Inflammatory macrophage treated with lipopolysaccharide for 4 hours (primary cell): ENCODE measurements around the gene TUBB6.

ENCODE experiments used
- DNase-seq: peaks from one replicate; pipeline ENCODE4 v3.0.0-alpha.2; 2020

The TUBB6 gene

DNA sequence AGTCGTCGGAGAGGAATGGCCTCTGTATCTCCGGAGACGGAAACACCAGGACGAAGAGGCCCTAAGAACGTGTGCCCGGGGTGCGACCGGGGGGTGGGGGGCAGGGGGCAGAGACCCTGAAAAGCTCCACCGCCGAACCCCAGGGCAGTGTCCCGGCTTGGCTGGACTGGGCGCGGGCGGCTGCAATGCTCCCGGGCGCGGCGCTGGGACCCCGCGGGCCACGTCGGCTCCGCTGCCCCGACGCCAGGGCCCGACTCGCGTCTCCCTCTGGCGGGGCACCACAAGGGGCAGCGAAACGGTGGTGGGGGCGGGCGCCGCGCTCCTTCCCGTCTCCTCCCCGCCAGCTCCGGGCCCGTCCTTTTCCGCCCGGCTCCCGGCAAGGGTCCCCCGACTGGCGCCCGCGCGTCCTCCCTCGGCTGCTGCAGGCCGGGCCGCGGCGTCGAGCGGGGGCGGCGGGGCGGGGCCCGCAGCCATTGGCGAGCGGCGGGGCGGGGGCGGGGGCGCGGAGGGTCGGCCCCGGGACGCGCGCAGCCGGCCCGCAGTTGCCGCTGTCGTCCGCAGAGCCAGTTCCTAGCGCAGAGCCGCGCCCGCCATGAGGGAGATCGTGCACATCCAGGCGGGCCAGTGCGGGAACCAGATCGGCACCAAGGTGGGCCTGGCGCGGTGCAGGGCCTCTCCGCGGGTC lies at the start of gene TUBB6:
Gene TUBB6, plus strand, starts transcription at position 541 of the 685 bp plus-strand sequence. Its CDS starts 52 bp downstream, at position 593.
- DNase-seq, result peak; percentile 87

DNA sequence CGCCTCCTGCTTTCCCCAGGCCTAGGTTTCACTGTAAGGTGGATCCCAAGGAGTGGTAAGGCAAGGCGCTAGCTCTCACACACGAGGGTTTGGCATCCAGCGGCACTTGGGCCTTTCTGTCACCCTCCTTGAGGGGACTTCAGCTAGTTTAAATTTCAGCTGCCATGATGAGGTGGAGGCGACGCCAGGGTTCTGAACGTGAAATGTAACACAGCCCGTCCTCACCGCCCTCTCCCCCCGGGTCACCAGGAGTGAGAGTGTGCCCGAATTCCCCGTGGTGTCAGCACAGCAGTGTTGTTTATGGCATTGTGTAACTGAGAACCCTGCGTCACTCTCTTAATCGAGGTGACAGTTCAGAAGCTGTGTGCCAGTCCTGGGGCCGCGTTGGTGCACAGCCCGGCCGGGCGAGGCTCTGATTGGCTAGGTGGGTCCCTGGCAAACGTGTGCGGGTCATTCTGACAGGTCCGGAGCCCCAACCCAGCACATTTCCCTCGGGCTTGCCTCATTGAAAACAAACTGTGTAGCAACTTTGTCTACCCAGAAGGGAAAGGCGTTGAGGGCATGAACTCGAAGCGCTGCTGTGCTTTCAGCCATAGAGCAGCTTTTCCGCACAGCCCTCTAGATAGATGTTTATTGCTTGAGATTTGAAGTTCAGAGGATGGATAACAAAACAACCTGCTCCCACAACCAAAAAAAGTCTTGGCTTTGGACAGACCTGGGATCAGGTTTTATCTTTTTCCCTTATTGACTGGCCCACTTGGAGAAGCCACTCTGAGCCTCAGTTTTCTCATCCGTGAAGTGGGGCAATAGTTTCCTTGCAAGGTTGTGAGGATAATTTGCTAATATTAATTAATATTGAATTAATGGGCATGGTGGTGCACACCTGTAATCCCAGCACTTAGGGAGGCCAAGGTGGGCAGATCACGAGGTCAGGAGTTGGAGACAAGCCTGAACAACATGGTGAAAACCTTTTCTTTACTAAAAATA lies 49.0 kb upstream of the TUBB6 start:
- DNase-seq, result no peak

DNA sequence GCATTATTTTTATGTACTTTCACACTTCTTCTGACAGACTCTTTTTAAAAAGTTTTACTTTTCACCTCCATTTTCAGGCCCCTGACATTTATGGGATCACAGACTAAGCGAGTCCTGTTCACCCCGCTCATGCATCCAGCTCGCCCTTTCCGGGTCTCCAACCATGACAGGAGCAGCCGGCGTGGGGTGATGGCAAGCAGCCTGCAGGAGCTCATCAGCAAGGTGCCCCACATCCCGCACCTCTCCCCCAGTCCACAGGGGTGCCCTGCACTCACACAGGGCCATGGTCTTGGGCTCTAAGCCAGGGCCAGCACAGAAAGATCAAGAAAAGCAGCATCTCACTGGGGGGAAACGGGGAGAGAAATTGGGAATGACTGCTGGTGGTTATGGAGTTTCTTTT lies 45.3 kb upstream of the TUBB6 start:
- no peak for DNase-seq

DNA sequence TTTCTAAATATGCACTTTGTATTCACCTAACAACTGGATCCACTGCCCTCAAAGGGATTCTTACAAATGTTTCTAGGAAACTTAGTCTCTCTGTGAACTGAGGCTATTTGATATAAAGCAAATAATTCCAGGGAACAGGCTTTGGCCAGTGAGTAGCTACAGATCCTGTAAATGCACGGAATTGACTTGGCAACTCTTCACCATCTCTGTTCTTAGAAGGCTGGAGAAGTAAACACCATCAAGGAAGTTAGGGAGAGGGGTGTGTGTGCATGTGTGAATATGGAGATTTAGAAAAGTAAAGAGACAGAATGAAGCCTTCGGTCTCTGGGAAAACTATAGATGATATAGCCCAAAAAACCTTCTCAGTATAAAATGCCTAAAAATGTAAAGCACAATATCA lies 43.2 kb upstream of the TUBB6 start:
- no peak for DNase-seq

DNA sequence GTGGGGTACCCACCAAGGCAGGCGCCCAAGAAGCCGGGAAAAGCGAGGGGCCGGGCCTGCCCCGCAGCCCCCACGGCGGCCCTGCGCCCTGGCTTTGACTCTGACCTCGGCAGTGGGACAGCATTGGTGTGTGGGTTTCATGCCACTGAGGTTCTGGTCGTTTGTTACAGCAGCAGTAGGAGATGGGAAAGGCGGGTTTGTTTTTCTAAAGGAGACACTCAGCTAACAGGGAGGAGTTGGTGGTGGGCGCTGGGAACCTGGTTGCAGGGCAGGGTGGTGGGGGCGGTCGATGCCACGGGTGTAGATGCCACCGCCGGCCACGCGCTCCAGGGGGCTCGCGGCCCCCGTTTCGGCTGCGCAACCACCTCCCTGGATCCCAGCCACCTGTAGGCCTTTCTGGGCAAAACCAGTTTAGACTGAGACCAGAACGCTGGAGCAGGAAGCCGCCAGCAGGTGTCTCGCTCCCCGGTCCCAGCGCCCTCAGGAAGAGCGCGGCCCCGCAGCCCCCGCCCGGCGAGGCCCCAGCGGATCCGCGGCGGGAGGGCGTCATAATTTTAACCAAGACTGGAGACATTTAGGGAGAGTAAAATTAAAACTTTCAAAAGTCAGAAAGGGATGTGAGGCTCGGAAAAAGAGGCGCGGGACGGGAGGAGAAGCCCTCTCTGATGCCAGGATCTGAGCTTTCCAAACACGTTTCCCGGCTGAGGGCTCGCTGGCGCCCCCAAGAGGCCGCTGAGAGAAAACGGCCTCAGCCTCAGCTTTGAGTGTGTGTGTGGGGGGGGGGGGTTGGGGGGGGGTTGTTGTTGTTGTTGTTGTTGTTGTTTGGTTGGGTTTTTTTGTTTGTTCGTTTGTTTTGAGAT lies 36.4 kb upstream of the TUBB6 start:
- peak; percentile 57 for DNase-seq

DNA sequence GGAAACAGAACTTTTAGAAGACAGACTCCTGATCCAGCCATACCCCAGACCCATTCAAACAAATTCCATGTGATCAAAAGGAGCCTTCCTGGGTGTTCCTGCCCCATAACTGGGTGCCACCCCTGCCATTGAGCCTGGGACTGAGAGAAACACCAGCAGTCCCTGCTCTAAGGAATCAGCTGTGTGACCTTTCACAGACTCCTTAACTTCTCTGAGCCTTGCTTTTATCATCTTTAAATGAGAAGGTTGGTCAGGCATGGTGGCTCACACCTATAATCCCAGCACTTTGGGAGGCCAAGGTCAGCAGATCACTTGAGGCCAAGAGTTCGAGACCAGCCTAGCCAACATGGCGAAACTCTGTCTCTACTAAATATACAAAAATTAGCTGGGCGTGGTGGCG lies 33.2 kb upstream of the TUBB6 start:
- no peak for DNase-seq

DNA sequence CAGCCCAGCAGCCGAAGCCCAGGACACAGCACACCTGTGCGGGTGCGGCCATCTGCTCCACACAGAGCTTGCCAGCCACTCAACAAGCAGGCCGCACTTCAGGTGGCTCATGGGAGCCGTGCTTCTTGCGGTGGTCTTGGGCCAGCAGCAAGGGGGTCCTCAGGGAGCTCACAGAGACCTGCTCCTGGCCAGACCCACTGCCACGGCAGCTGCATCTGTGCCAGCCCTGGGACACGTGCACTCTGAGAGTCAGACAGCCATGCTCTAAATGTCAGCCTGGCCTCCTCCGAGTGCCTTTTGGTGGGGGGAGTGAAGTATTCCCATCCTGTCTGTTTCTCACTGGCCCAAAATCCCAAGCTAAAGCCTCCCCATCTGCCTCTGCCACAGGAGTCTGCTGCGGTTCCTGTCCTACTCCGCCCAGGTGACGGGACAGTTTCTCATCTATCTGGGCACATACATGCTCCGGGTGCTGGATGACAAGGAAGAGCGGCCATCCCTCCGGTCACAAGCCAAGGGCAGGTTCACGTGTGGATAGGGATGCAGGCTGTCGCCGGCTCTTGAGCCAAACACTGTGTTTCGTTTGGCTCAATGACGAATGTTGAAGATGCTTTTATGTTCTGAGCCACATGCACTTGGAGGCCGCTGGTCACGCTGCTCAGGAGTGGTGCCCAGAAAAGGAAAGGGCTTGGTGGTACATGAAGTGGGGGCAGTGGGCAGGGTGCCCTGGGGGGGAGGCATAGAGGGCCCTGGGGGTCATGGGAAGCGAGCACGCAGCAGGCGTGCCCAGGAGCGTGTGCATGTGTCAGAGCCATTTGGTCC lies 31.1 kb upstream of the TUBB6 start:
- DNase-seq, result no peak

DNA sequence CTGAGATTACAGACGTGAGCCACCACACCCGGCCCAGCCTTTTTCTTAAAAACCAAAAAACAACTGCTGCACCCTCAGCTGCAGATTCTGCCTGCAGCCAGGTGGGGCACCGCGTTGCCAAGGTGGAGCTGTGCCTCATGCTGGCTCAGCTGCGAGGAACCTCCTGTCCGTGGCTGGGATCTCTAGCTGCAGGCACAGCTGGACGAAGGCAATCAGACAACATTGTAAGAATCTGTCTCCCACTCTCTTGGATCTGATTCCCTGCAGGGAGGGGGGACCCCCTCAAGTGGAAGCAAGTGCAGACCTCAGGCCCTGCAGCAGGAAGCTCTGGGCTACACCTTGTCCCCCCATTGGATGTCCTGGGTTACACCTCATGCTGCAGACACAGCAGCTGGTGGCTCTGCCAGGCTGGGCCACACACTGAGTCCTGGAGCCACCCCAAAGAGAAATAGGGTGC lies 29.8 kb upstream of the TUBB6 start:
- no peak for DNase-seq

DNA sequence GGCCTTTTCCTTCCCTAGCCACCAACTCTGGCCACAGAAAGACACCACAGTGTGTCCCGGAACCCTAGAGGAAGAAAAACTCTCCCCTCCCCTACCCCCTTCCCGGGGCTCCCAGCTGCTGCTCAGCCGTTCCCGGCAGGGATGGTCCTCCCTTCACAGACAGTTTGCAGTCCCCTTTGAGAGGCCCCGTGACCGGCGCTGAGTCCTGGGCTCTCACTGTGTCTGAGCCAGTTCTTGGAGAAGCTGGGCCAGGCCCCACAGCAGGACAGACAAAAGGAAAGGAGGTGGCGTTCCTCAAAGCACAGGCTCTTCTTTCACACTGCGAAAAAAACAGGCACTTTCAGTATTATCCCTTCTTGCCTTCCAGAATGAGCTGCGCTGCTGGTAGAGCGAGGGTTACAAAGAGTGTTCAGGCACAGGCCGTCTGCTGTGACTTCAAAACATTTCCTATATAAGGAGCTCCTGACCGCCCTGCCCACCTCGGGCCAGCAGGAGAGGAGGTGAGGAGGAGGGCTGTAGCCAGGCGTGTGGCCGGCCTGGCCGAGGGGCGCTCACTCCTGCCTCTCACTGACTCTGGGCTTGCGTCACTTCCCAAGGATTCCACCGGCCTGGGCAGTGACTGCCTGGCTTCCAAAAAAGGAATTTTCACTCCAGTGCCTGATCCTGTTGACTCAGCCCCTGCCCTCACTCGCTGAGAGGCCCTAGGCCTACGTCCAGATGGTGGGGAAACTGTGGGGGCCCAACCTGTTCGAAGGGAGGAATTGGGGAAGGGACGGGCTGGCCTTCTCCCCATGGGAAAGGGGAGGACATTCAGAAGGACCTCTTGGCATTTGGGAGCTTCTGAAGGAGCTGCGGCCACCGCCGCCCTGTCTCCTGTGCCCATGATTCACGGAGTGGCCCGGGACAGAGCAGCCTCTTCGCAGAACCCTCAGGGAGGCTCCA lies 29.0 kb upstream of the TUBB6 start:
- DNase-seq, result no peak

DNA sequence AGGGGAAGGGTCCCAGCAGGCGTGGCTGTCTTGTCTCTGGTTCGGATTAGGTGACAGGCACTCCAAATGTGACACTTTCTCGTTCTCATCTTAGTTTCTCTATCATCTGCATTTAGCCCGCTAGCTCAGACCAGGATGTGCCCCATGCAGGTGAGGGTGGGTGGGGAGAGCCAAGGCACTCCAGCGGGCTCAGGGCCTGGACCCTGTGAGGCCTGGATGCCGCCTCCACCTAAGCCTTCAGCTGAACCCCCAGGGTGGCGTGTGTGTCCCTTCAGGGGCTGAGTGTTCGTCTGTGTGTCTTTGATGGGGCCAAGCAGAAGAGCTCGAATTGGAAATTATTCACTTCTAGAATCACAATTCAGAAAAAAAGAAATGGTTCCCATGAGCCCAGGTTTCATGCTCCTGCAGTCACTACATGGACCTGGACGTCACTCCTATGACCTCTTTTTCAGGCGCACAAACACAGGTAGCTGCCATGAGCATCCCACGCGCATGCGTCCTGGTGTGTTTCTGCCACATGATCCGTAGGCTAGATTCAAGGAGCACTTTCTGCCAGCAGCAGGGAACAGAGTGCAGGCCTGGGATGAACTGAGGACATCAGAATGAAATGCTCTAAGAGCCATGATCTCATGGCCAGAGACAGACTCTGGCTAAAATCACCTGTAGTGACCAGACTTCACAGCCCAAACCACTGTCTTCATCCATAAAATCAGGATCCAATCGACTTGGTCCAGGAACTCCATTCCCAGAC lies 28.1 kb upstream of the TUBB6 start:
- DNase-seq, result no peak

DNA sequence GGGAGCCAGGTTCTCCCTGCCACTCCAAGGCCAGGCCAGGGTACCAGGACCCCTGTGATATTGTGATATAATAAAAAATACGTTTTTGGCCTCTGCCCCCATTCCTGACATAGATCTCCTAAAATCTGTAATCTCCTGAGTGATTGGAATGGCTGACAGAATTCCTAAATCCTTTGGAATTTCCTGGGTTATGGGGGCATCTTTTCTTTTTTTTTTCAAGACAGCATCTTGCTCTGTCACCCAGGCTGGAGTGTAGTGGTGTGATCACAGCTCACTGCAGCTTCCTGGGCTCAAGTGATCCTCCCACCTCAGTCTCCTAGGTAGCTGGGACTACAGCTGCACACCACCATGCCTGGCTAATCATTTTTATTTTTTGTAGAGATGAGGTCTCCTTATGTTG lies 26.2 kb upstream of the TUBB6 start:
- DNase-seq, result no peak

DNA sequence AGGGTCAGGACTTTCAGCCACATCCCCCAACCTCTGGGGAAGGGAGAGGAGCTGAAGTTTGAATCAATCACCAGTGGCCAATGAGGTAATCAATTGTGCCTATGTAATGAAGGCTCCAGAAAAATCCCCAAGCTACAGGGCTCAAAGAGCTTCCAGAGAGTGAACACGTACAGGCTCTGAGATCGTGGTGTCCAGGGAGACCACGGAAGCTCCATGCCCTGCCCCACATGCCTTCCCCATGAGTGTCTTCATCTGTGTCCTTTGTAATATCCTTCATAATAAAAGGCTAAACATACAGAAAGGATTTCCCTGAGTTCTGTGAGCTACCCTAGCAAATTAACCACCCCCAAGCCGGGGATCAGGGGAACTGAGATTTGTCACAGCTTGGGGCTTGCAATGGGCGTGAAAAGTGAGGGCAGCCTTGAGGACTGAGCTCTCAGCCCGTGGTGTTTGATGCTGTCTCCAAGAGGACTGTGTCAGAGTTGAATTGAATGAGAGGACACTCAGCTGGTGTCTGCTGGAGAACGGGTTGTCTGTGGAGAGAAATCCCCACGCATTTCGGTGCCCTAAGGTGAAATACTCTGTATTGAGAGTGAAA lies 25.5 kb upstream of the TUBB6 start:
- no peak for DNase-seq

DNA sequence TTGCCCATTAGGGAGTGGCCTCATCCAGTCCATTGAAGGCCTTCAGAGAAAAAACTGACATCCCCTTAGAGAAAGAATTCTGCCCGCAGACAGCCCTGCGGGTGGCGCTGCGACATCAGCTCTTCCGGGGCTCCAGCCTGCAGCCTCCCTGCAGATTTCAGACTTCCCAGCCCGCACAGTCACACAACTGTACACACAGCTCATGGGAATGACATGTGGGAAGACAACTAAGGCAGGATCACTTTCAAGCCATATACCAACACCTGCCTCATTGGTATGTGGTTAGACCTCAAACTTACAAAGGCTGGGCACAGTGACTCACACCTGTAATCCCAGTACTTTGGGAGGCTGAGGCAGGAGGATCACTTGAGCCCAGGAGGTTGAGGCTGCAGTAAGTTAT lies 24.8 kb upstream of the TUBB6 start:
- DNase-seq, result no peak

DNA sequence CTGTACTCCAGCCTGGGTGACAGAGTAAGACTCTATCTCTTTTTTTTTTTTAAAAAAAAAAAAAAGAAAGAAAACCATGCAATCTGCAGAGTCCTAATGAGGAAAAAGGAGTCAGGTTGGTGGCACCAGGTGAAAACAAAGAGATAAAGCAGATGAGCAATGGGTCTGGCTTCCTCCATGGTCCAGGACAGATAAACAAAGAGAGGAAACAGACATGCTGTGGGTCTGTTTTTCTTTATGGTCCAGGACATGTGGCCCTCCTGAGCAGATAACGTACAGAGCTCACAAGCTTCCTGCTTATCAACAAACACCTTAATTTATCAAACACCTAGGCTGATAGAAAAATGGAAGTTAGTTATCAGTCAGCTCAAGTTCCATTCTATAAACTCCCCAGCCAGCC lies 24.4 kb upstream of the TUBB6 start:
- no peak for DNase-seq

DNA sequence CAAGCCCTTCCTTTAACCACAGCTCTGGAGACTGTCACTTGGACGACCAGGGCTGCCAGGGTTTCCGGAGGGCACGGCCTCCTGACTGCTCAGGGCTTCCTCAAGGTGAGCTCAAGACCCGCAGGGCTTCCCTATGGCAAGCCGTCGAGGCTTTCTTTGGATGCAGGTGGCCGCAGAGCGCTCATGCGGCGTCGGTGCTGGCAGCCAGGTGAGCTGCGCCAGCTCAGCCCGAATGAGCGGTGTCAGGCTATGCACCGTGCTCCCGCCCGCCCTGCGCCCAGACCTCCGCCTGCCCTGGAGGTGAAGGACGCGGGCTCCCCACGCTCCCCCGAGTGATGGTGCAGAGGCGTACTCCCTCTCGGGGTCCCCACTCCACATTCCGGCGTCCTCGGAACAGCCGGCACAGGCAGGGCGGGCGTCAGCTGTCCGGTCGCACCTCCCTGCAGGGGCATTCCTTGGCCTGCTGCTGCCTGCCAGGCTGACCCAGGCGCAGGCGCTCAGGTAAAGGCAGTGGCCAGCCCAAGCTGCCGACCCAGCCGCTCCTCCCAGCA lies 20.8 kb upstream of the TUBB6 start:
- no peak for DNase-seq

DNA sequence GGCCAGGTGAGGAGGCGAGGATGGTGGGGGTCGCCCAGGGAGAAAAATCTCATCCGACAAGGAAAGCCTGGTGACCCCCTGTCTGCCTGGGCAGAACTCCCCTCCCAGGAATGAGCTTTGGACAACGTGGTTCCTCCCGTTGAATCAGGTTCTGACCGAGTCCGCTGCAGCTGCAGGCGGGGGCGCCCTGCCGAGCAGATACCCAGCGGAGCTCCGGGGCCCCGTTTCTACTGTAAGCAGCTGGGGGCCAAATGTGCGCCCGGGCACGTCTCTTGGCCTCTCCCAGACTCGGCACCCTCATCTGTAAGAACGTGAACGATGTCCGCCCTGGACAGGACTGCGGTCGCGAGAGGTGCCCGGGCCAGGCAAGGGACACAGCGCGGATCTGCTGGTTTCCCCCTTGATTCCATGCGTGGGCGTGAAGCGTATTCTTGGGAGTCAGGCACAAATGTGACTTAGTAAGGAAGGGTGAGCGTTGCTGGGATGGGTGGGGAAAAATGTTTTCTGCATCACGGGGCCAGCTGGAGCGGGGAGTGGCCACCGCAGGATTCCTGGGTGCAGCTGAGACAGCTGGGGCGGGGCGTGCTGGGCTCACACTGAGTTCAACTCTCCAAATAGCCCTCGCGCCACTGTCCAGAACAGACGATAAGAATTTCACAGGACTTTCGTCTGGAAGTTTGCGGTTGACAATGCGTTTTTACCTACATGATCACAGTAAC lies 20.2 kb upstream of the TUBB6 start:
- DNase-seq, result peak; percentile 36

DNA sequence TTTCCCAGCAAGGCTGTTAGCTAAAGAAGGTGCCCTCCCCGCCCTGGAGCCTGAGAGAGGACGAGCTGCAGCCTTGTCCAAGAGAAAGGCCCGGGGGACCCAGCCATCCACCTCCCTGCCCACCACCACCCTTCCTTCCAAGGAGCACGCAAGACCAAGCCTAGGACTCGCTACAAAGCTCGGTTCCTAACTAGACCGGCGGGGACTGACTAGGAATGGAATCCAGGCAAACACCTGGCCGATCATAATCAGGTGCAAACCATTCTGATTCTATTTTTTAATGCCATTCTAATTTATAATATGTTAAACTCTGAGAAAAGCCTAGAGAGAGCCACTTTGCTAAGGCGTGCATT lies 19.7 kb upstream of the TUBB6 start:
- no peak for DNase-seq

DNA sequence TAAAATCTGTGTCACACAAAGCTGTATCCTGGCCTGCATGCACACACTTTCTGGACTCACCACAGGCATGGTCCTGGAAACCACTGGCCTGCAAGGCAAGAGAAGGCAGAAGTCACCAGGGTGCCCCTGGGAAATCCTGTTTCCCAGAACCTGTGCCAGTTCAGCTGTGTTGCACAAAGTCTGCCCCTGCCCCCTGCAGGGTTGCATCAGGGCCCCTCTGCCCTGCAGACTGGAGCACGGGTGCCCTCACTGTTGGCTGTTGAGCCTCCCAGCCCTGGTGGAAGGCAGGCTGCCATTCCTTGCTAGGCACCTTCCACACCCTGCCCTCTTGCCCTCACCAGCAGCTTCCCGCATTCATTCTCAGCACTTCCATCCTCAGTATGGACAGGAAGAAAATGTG lies 18.0 kb upstream of the TUBB6 start:
- DNase-seq, result no peak

DNA sequence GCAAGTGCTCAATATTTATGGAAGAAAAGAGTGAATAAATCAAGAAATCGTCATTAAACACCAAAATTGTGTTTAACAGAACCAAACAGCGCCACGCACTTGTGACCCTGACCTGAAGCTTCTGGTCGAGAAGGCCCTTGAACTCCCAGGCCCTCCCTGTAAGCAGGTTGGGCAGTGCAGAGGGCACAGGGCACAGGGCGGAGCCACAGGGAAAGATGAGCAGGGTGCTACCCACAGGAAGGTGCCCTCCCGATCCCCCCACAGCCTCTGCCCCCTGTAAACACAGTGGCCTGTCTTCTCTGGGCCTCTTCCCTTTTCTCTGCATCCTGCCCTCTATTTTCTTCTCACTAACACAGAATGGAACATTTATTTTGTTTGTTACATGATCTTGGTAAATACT lies 16.9 kb upstream of the TUBB6 start:
- DNase-seq, result no peak
